Activated B cell treated with CpG ODN at 0.5 μM for 24 hours (primary cell): ENCODE measurements around the gene OMA1. TPM values are rescaled to one million over a fixed set of nuclear protein-coding genes. Genes with fewer than 3 reads are reported as not detected.
"Not testable (repeated sequence)": the region's sequence is repeated elsewhere in the genome, so short reads cannot be mapped to it uniquely, and the experiment has no call there.

ENCODE experiments used
- ATAC-seq: fragments of 200-7000 bp; cut with Tn5 transposase; one replicate; pipeline ENCODE4 v1.10.0; 2021; ENCODE audit warnings: low read depth, mild to moderate bottlenecking, moderate library complexity
- CTCF ChIA-PET: fragments of 350-600 bp; sonication (Branson Sonifier 250); formaldehyde crosslinking; loops from one replicate; lab custom pipeline; 2021; ENCODE audit warnings: antibody characterized with exemption; lab: Charles Lee
- POLR2A ChIA-PET: fragments of 350-600 bp; sonication (Branson Sonifier 250); formaldehyde crosslinking; loops from one replicate; lab custom pipeline; 2021; ENCODE audit warnings: antibody characterized with exemption; lab: Charles Lee
- DNase-seq: peaks from one replicate; pipeline ENCODE4 v3.0.0; 2022
- H3K27ac Mint-ChIP-seq: one replicate; pipeline ENCODE4 v1.8.0; 2020; ENCODE audit warnings: mixed read lengths
- H3K27me3 Mint-ChIP-seq: one replicate; pipeline ENCODE4 v1.8.0; 2021; ENCODE audit warnings: mixed read lengths
- H3K36me3 Mint-ChIP-seq: one replicate; pipeline ENCODE4 v1.8.0; 2021; ENCODE audit warnings: low read depth, mixed read lengths
- H3K4me1 Mint-ChIP-seq: one replicate; pipeline ENCODE4 v1.8.0; 2021; ENCODE audit warnings: mixed read lengths
- H3K4me3 Mint-ChIP-seq: one replicate; pipeline ENCODE4 v1.8.0; 2020; ENCODE audit warnings: mild to moderate bottlenecking, mixed read lengths
- H3K9me3 Mint-ChIP-seq: one replicate; pipeline ENCODE4 v1.8.0; 2020; ENCODE audit warnings: mixed read lengths
- intact Hi-C: fragments of 100-400 bp; cut with micrococcal nuclease; formaldehyde crosslinking; loops from one replicate; pipeline ENCODE4 v1.15.1; 2024
- total RNA-seq: library from RNA; stranded (reverse); gene quantifications from 2 replicates; pipeline ENCODE4 v1.2.3, GENCODE V29; 2022
- TF ChIP-seq, protein P1 (sequence below): fragments of 200-600 bp; IDR thresholded peaks from one replicate; pipeline ENCODE4 v1.8.0; 2022; ENCODE audit warnings: antibody characterized with exemption, mild to moderate bottlenecking

OMA1 gene
- total RNA-seq, 1 donor from 2014 or later, result 48.7 TPM

DNA sequence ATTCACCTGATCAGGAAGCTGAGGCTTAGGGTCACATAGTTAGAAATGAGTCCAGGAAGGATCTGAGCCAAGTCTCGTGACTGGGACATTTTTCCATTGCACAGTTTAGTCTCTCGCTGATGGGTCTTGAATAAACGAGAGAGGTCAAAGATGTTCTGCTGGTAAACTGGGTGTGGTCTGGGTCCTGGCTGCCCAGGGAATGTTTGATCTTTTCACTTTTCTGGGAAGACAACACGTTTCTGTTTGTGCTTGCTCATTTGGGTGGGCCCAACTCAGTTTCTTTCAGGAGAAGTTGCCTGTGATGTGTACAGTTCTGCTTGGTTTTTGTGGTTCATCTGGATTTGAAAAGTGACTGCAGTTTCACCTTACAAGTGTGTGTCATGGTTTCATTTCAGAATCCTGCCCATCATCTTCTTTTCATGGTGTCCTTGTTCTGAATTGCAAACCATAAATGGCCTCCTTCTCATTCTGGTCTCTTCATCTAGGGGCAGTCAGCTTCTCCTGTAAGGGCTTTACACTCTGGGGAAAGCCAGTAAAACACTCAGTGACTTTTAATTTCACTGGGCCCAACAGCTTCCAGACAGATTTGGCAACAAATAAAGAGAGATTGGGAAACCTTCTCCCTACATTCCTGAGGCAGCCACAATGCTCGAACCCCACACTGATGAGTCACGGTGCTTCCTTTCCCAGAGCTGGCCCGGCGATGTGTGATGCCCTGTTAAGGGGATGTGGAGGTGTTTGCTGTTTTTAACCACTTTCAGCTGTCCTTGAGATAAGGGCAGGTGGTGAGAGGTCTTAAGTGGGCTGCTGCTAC is 37.8 kb upstream of the OMA1 start:
- Mint-ChIP-seq H3K9me3 (no peaks in the 10 kb centered on the region), H3K4me3 (no peak overlapping the region), H3K27me3 (peaks cover 26% of the 10 kb centered on the region), H3K27ac (no peak overlapping the region), H3K4me1 (peaks cover 9% of the 10 kb centered on the region), H3K36me3 (no peaks in the 10 kb centered on the region)
- DNase-seq (no peak), ATAC-seq (no peak)
- POLR2A ChIA-PET, result no interaction called here
- CTCF ChIA-PET, result no interaction called here
- intact Hi-C loops, result no loop called here
- TF ChIP-seq, protein P1, sequence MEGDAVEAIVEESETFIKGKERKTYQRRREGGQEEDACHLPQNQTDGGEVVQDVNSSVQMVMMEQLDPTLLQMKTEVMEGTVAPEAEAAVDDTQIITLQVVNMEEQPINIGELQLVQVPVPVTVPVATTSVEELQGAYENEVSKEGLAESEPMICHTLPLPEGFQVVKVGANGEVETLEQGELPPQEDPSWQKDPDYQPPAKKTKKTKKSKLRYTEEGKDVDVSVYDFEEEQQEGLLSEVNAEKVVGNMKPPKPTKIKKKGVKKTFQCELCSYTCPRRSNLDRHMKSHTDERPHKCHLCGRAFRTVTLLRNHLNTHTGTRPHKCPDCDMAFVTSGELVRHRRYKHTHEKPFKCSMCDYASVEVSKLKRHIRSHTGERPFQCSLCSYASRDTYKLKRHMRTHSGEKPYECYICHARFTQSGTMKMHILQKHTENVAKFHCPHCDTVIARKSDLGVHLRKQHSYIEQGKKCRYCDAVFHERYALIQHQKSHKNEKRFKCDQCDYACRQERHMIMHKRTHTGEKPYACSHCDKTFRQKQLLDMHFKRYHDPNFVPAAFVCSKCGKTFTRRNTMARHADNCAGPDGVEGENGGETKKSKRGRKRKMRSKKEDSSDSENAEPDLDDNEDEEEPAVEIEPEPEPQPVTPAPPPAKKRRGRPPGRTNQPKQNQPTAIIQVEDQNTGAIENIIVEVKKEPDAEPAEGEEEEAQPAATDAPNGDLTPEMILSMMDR, result no peak

DNA sequence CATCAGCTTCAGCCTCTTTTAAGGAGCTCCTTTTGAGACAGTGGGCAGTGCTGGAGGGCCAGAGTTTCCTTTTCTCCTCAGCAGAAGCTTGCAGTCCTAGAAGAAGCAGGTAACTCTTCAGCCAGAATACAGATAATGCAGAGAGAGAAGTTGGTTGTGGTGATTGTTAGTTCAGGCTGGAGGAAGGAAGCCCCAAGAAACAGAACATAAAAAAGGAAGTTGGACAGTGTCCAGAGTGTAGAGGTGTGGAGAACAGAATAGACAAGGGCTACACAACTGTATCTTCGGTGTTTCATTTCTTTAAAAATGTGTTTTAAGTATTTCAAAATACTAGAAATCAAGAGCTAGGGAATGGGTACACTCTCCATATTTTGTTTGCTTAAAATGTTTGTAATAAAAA is 37.0 kb upstream of the OMA1 start:
- ATAC-seq, result no peak
- Mint-ChIP-seq H3K27me3 (peaks cover 26% of the 10 kb centered on the region), H3K27ac (no peak overlapping the region), H3K9me3 (no peaks in the 10 kb centered on the region), H3K4me1 (peaks cover 9% of the 10 kb centered on the region), H3K36me3 (no peaks in the 10 kb centered on the region), H3K4me3 (no peak overlapping the region)
- TF ChIP-seq, protein P1, result no peak
- CTCF ChIA-PET, result no interaction called here
- intact Hi-C loops, result no loop called here
- POLR2A ChIA-PET, result no interaction called here
- no peak for DNase-seq

DNA sequence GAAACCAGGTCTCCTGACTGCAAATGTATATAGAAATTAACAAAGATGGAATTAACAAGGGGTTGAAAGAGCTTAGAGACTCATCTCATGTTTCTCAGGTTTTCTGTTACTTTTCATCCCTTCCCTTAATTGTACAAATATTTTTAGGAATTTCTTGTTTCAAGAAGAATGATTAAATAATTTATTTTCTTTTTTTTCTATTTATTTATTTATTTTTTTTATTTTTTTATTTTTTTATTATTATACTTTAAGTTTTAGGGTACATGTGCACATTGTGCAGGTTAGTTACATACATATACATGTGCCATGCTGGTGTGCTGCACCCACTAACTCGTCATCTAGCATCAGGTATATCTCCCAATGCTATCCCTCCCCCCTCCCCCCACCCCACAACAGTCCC is 35.6 kb upstream of the OMA1 start:
- H3K27me3 Mint-ChIP-seq, result peaks cover 37% of the 10 kb centered on the region
- H3K27ac Mint-ChIP-seq, intact Hi-C loops, H3K4me3 Mint-ChIP-seq, POLR2A ChIA-PET, DNase-seq, H3K36me3 Mint-ChIP-seq, ATAC-seq, H3K9me3 Mint-ChIP-seq, CTCF ChIA-PET: not testable (repeated sequence)
- H3K4me1 Mint-ChIP-seq, result peaks cover 13% of the 10 kb centered on the region

DNA sequence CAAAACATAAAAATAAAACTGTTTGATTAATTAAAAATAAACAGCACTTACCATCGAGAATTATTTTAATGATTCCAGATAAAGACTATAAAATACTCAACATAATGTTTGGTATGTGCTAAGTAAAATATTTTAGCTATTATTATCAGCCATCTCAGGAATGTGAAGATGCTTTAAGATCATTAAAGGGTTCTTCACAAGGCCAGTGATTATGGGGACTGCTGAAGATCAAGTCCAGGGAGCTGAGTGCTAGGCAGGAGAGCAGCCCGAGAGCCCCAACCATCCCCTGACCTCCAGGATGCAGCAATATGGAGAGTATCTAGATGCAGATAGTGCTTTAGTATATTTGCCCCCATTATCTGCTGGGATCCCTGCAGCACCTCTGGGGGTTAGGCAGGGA is 35.1 kb upstream of the OMA1 start:
- POLR2A ChIA-PET, result no interaction called here
- CTCF ChIA-PET, result no interaction called here
- DNase-seq, result no peak
- no peak for ATAC-seq
- intact Hi-C loops, result no loop called here
- no peaks in the 10 kb centered on the region for H3K9me3 Mint-ChIP-seq
- H3K4me3 Mint-ChIP-seq, result no peak overlapping the region
- H3K36me3 Mint-ChIP-seq, result no peaks in the 10 kb centered on the region
- peaks cover 13% of the 10 kb centered on the region for H3K4me1 Mint-ChIP-seq
- TF ChIP-seq, protein P1, result no peak
- peaks cover 35% of the 10 kb centered on the region for H3K27me3 Mint-ChIP-seq
- no peak overlapping the region for H3K27ac Mint-ChIP-seq

DNA sequence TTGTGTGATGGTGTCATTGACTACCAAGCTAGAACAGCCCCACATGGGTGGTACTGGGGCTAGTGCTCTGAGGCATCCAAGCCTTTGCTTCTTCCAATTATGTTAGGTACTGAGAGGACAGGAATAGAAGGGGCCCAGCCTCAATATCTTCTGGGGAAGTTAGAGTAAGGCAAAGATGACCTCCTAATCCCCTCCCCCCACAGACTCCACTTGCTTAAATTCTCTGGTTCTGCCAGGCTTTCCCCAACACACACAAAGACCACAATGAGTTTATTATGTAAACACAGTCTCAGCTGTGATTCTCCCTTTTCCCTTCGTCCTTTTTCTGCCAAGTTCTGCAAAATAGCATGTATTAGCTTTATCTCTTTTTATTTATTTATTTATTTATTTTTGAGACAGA is 33.7 kb upstream of the OMA1 start:
- no peak overlapping the region for H3K4me3 Mint-ChIP-seq
- H3K36me3 Mint-ChIP-seq, result no peaks in the 10 kb centered on the region
- no peak for DNase-seq
- peaks cover 40% of the 10 kb centered on the region for H3K27me3 Mint-ChIP-seq
- no peaks in the 10 kb centered on the region for H3K9me3 Mint-ChIP-seq
- no peak overlapping the region for H3K27ac Mint-ChIP-seq
- H3K4me1 Mint-ChIP-seq, result peaks cover 21% of the 10 kb centered on the region
- POLR2A ChIA-PET, result no interaction called here
- no peak for ATAC-seq
- TF ChIP-seq, protein P1, result no peak
- intact Hi-C loops, result no loop called here
- CTCF ChIA-PET, result no interaction called here
